Testis (tissue), 2 donors: ENCODE measurements around the gene AHDC1.
"Not testable (repeated sequence)": the region's sequence is repeated elsewhere in the genome, so short reads cannot be mapped to it uniquely, and the experiment has no call there.

Experiments used
- POLR2A ChIP-seq: fragments of 450-650 bp; IDR thresholded peaks from one replicate; pipeline ENCODE4 v1.6.1; 2017; ENCODE audit warnings: antibody characterized with exemption, mild to moderate bottlenecking, moderate library complexity
- TF ChIP-seq, protein P1 (sequence below), 3 experiments: fragments of 450-650 bp in 2 of 3; fragments of 200-600 bp in 1 of 3; sonication (generic) in 1 of 3; IDR thresholded peaks; one replicate each; pipeline ENCODE4 v1.5.1; 2016 to 2019; ENCODE audit warnings: antibody characterized with exemption in 3 of 3, mild to moderate bottlenecking in 2 of 3, moderate library complexity in 1 of 3

DNA sequence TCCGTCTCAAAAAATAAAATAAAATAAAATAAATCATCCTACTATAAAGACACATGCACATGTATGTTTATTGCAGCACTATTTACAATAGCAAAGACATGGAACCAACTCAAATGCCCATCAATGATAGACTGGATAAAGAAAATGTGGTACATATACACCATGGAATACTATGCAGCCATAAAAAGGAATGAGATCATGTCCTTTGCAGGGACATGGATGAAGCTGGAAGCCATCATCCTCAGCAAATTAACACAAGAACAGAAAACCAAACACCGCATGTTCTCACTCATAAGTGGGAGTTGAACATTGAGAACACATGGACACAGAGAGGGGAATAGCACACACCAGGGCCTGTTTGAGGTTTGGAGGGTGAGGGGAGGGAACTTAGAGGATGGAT lies 102.8 kb downstream of the AHDC1 start:
- TF ChIP-seq, protein P1, sequence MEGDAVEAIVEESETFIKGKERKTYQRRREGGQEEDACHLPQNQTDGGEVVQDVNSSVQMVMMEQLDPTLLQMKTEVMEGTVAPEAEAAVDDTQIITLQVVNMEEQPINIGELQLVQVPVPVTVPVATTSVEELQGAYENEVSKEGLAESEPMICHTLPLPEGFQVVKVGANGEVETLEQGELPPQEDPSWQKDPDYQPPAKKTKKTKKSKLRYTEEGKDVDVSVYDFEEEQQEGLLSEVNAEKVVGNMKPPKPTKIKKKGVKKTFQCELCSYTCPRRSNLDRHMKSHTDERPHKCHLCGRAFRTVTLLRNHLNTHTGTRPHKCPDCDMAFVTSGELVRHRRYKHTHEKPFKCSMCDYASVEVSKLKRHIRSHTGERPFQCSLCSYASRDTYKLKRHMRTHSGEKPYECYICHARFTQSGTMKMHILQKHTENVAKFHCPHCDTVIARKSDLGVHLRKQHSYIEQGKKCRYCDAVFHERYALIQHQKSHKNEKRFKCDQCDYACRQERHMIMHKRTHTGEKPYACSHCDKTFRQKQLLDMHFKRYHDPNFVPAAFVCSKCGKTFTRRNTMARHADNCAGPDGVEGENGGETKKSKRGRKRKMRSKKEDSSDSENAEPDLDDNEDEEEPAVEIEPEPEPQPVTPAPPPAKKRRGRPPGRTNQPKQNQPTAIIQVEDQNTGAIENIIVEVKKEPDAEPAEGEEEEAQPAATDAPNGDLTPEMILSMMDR (IDR thresholded peaks at IDR 0.05) = not testable (repeated sequence)
- TF ChIP-seq POLR2A = not testable (repeated sequence)
